ENCODE results near the gene AXL. TPM values are rescaled to one million over a fixed set of nuclear protein-coding genes. Genes with fewer than 3 reads are reported as not detected.

AXL gene
- total RNA-seq, 1 donor from 2014 or later = 20.9 TPM

GRCh38 chr19:41234512-41235168 lies 15.6 kb downstream of the AXL start:
- H3K27me3 Mint-ChIP-seq = no peaks in the 10 kb centered on the region
- H3K9me3 Mint-ChIP-seq = no peaks in the 10 kb centered on the region
- H3K36me3 Mint-ChIP-seq = peaks cover 4% of the 10 kb centered on the region
- H3K27ac Mint-ChIP-seq = no peak overlapping the region
- no peaks in the 10 kb centered on the region for H3K4me1 Mint-ChIP-seq (ENCODE audit: unreplicated experiment)
- no peak overlapping the region for H3K4me3 Mint-ChIP-seq
- no peak for TF ChIP-seq CTCF (conservative IDR thresholded peaks at IDR 0.05)
- DNase-seq (ENCODE audit: extremely low spot score, unreplicated experiment) = no peak

- H3K4me3 Mint-ChIP-seq = no peak overlapping the region
- H3K27ac Mint-ChIP-seq = no peak overlapping the region
- peaks cover 10% of the 10 kb centered on the region for H3K36me3 Mint-ChIP-seq
- no peak for TF ChIP-seq CTCF (conservative IDR thresholded peaks at IDR 0.05)
- no peaks in the 10 kb centered on the region for H3K9me3 Mint-ChIP-seq
- DNase-seq (ENCODE audit: extremely low spot score, unreplicated experiment) = no peak
- no peaks in the 10 kb centered on the region for H3K27me3 Mint-ChIP-seq
- no peaks in the 10 kb centered on the region for H3K4me1 Mint-ChIP-seq (ENCODE audit: unreplicated experiment)
Measured at GRCh38 chr19:41235480-41235879, 16.5 kb downstream of the AXL start.

- no peak for DNase-seq (ENCODE audit: extremely low spot score, unreplicated experiment)
- no peaks in the 10 kb centered on the region for H3K9me3 Mint-ChIP-seq
- no peaks in the 10 kb centered on the region for H3K27me3 Mint-ChIP-seq
- H3K4me1 Mint-ChIP-seq (ENCODE audit: unreplicated experiment) = no peaks in the 10 kb centered on the region
- no peak for TF ChIP-seq CTCF (conservative IDR thresholded peaks at IDR 0.05)
- H3K36me3 Mint-ChIP-seq = peaks cover 10% of the 10 kb centered on the region
- no peak overlapping the region for H3K27ac Mint-ChIP-seq
- no peak overlapping the region for H3K4me3 Mint-ChIP-seq
Measured at GRCh38 chr19:41238244-41238643, 19.2 kb downstream of the AXL start.

GRCh38 chr19:41239363-41239762 lies 20.3 kb downstream of the AXL start:
- no peaks in the 10 kb centered on the region for H3K27me3 Mint-ChIP-seq
- H3K27ac Mint-ChIP-seq = no peak overlapping the region
- TF ChIP-seq CTCF (conservative IDR thresholded peaks at IDR 0.05) = no peak
- DNase-seq (ENCODE audit: extremely low spot score, unreplicated experiment) = no peak
- no peaks in the 10 kb centered on the region for H3K9me3 Mint-ChIP-seq
- H3K4me1 Mint-ChIP-seq (ENCODE audit: unreplicated experiment) = no peaks in the 10 kb centered on the region
- peaks cover 10% of the 10 kb centered on the region for H3K36me3 Mint-ChIP-seq
- H3K4me3 Mint-ChIP-seq = no peak overlapping the region

- H3K27ac Mint-ChIP-seq = no peak overlapping the region
- no peak for TF ChIP-seq CTCF (conservative IDR thresholded peaks at IDR 0.05)
- H3K36me3 Mint-ChIP-seq = peaks cover 10% of the 10 kb centered on the region
- no peak for DNase-seq (ENCODE audit: extremely low spot score, unreplicated experiment)
- H3K9me3 Mint-ChIP-seq = no peaks in the 10 kb centered on the region
- no peak overlapping the region for H3K4me3 Mint-ChIP-seq
- no peaks in the 10 kb centered on the region for H3K4me1 Mint-ChIP-seq (ENCODE audit: unreplicated experiment)
- no peaks in the 10 kb centered on the region for H3K27me3 Mint-ChIP-seq
Measured at GRCh38 chr19:41239961-41240574, 21.0 kb downstream of the AXL start.
